GM18508 (cell line): ENCODE results near the gene PLA2G10.
"Not testable (repeated sequence)": the region's sequence is repeated elsewhere in the genome, so short reads cannot be mapped to it uniquely, and the experiment has no call there.

Source experiments
- ATAC-seq: cut with Tn5 transposase; IDR thresholded peaks from one replicate; pipeline ENCODE4 v1.9.1; 2021; ENCODE audit warnings: moderate number of reproducible peaks; ENCODE audit not compliant: insufficient read depth, unreplicated experiment

The PLA2G10 gene

DNA sequence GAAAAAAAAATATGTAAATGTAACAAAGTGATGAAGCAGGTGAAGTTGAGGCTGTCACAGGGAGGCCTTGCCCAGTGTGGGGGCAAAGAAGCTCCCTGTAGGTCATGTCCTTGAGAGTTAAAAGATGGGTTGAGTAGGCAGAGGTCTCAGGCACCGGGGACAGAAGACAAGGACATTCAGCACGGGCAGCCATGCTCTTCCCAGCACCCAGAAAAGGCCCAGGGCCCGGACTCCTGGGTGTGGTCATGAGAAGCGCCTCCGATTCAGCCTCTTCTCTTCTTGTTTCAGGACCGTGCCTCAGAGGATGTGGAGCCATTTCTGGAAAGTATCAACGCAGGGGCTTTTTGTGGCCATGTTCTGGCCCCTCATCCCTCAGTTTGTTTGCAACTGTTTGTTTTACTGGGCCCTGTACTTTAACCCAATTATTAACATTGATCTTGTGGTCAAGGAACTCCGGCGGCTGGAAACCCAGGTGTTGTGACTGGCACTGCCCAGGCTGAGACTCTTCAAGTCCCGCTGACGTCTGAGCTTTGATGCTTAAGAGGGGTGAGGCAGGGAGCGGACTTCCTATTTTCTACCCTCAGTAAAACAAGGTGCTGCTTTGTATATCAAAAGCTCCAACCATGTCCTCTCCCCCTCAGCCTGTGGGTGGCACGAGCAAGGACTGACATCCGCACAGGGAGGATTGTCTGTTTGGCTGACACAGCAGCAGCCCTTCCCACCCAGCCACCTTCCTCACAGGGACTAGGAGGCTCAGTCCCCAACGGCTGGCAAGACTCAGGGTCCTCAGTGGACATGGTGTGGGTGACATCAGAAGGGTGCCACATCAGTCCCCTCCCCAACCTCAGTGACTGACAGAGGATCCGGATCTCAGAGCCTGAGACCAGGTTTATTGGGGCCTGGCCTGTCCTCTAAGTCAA lies 26.5 kb downstream of the PLA2G10 start:
- ATAC-seq = no peak

DNA sequence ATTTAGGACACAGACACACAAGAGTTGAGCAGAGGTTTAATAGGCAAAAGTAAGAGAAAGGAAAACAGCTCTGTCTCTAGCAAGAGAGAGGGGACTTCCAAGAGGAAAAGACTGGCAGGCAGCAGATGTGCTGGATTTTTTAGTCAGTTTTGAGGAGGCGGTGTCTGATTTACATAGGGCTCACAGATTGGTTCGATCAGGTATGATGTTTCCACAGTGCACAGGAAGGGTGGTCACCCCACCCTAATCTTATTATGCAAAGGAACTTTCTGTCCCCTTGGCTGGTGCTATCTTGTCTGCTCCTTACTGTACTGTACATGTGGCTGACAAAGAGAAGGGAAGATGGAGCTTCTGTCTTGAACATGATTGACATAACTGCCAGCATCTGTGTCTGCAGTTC lies 36.0 kb downstream of the PLA2G10 start:
- ATAC-seq = no peak

DNA sequence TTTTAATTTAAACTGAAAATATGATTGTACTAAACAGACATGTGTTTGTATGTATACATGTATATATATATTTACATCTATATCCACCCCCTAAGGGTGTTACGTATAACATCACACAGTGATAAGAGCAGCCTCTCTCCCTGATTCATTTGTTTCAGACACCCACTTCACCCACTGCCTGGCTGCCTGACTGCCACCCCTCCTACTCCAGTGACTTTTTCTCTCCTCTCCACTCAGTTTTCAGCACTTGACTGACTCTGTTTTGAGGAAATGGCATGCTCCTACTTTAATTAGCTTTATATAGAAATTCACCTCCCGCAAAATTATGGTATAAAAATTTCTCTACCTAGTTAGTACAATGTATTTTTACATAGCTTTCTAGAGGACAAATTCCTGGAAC lies 41.4 kb downstream of the PLA2G10 start:
- ATAC-seq = no peak

DNA sequence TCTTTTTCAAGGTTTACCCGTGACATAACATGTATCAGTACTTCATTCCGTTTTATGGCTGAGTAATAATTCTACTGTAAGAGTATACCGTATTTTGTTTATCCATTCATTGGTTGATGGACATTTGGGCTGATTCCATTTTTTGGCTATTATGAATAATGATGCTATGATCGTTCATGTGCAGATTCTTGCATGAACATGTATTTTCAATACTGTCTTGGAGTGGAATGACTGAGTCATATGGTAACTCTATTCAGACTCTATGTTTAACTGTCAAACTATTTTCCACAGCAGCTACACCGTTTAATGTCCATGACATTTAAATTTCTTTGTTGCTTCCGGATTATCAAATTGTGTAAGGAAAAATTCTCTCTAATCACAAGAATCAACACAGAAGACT lies 43.5 kb downstream of the PLA2G10 start:
- no peak for ATAC-seq

DNA sequence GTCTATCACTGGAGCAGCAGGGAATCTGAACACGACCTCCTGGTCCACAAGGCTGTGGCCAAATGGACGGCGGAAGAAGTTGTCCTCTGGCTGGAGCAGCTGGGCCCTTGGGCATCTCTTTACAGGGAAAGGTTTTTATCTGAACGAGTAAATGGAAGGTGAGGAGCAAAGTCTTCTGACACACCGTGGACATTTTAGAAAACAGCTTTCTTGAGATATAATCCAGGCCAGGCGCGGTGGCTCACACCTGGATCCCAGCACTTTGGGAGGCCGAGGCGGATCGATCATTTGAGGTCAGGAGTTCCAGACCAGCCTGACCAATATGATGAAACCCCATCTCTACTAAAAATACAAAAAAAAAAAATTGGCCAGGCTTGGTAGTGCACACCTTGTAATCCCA lies 44.3 kb downstream of the PLA2G10 start:
- ATAC-seq = no peak

DNA sequence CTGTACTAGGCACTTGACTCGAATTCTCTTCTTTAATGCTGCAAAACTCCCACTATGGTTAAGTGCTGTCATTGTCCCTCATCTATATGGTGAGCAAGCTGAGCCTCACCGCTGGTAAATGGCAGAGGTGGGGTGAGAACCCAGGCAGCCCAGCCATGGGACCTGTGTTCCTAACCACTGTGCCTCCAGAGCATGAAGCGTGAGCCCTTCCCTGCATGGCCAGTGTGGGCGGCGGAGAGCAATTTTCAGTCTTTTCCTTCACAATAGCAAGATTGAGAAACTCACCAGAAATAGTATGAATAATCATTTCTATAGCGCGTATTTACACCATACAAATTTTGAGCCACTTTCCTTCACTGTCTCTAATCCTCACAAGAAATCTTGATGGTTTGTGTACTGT lies 52.2 kb downstream of the PLA2G10 start:
- no peak for ATAC-seq

DNA sequence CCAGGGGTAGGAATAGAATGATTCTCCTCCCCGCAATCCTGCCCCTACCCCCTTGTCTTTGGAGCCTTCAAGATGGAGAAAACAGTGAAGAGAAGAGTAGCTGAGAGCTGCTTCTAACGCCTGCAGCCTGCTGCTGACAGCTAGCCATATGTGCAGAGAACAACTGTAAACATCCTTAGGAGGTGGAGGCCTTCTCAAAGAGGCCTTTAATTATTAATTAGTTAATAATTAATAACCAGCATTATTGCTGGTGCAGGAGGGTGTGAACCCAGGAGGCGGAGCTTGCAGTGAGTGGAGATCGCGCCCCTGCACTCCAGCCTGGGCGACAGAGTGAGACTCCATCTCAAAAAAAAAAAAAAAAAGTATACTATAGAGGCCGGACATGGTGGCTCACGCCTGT lies 52.9 kb downstream of the PLA2G10 start:
- ATAC-seq = no peak

DNA sequence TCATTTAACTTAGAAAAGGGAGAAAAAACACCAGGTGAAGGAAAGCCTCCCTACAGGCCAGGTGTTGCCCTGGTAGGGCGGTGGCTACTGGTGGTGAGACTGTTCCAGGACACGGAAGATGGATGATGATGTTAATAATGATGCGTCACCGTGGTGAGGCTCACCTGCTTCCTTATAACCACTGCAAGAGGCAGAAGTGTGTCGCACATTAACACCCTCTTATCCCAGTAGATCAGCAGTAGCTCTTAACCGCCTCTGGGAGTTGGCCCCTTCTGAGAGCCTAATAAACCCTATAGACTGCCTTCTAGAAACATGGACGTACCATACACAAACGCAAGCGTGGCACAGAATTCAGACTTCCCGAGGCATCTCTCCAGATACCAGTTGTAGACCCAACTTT lies 53.6 kb downstream of the PLA2G10 start:
- ATAC-seq = no peak

DNA sequence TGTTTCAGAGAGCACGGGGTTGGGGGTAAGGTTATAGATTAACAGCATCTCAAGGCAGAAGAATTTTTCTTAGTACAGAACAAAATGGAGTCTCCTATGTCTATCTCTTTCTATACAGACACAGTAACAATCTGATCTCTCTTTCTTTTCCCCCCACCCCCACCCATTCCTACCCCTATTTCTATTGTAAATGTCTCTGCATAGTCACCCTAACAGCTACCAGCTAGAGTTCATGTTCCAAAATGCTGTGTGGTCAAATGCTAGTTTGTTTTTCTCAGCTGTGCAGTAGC lies 57.2 kb downstream of the PLA2G10 start:
- ATAC-seq = not testable (repeated sequence)

DNA sequence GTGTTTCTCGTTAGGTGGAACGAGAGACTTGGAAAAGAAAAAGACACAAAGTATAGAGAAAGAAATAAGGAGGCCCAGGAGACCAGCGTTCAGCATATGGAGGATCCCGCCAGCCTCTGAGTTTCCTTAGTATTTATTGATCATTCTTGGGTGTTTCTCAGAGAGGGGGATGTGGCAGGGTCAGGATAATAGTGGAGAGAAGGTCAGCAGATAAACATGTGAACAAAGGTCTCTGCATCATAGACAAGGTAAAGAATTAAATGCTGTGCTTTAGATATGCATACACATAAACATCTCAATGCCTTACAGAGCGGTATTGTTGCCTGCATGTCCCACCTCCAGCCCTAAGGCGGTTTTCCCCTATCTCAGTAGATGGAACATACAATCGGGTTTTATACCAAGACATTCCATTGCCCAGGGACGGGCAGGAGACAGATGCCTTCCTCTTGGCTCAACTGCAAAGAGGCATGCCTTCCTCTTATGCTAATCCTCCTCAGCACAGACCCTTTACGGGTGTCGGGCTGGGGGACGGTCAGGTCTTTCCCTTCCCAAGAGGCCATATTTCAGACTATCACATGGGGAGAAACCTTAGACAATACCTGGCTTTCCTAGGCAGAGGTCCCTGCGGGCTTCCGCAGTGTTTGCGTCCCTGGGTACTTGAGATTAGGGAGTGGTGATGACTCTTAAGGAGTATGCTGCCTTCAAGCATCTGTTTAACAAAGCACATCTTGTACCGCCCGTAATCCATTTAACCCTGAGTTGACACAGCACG lies 57.7 kb downstream of the PLA2G10 start:
- ATAC-seq = not testable (repeated sequence)

DNA sequence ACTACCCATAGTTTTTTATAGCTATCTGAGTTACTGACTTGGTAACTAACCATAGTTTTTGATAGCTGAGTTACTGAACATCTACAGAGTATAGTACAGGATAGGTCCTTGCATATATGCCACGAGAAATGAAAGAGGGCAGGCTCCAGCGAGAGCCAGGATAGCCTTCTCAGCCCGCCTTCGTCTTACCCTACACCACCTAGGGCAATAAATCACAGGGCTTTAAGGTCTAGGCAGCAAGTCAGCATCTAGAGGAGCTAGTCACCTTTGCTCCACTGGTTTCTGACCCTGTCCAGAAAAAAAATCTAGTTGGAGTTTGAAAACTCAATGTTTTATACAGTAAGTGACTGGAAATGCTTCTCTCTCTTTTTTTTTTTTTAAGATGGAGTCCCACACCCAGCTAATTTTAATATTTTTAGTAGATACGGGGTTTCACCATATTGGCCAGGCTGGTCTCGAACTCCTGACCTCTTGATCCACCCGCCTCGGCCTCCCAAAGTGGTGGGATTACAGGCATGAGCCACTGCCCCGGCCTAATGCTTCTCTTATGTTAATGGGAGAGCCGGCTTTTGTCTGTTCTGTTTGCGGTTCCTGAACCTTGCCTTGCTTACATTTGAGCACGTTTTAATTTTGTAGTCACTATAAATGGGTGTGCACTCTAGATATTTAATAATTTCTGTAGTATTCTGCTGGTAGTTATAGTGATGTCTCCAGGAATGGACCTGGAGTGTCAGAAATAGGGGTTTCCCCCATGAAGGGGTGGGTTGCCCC lies 58.5 kb downstream of the PLA2G10 start:
- no peak for ATAC-seq

DNA sequence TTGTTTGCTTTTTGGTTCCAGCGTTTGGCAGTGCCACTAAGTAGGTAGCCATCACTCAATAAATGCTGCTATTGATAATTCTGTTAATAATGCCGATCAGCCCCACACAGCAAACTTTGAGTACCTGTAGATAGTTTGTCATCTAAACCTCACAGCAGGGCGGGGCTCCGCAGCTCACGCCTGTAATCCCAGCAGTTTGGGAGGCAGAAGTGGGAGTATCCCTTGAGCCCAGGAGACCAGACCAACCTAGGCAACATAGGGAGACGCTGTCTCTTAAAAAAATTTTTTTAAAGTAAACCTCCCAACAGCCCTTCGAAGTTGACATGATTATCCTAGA lies 59.8 kb downstream of the PLA2G10 start:
- ATAC-seq = no peak

DNA sequence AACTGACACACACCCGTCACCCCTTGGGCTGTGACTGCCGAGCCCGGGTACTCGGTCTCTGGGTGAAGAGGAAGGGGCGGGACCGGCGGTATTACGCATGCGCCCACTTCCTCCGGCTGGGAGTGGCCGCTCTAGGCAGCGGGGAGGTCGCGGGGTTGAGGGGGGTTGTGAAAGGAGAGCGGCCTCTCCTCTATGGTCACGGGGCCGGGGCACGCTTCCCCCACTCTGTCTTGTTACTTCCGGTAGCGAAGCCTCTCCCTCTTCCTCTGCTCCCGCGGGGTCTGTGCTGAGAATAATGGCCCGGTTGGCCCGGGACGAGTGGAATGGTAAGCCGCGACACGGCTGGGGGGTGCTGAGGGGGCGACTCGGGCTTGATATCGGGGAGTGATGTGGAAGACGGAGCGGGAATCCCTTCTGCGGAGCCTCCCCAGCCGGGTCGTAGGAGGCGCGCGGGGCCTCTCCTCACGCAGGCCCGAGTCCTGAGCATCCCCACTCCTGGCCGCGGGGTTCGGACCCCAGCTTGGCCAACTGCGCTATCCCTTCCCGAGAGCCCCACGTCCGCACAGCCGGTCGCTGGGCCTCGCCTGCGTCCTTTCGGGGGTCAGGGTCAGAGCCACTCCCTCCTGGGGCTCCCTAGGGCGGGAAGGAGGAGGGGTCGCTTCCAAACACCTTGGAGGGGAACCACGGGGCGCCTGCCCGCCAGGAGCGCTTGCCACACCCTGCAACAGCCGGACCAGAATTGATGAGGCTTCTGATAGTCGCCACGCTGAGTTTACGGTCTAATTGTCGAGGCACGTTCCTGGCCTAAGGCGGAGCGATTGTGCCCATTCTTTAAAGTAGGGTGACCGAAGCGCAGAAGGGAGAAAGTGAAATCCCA lies 61.2 kb downstream of the PLA2G10 start, which contains the start of gene BFAR:
Gene BFAR (plus strand): TSS at position 259 of the 877 bp plus-strand sequence. CDS start 11,396 bp downstream, outside the sequence.
- peak; percentile 69 for ATAC-seq

DNA sequence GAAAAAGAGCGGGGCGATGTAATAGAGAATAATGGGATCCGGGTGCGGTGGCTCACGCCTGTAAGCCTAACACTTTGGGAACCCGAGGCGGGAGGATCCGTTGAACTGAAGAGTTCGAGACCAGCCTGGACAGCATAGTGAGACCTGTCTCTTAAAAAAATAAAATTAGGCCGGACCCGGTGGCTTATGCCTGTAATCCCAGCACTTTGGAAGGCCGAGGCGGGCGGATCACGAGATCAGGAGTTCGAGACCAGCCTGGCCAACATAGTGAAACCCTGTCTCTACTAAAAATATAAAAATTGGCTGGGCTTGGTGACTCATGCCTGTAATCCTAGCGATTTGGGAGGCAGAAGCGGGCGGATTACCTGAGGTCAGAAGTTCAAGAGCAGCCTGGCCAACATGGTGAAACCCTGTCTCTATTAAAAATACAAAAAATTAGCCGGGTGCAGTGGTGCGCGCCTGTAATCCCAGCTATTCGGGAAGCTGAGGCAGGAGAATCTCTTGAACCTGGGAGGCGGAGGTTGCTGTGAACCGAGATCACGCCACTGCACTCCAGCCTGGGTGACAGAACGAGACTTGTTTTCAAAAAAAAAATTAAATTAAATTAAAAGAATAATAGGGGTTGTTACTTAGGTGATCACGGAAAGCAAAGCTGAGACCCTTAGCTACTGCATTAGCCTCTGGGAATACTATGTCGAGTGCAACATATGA lies 63.3 kb downstream of the PLA2G10 start:
- not testable (repeated sequence) for ATAC-seq

DNA sequence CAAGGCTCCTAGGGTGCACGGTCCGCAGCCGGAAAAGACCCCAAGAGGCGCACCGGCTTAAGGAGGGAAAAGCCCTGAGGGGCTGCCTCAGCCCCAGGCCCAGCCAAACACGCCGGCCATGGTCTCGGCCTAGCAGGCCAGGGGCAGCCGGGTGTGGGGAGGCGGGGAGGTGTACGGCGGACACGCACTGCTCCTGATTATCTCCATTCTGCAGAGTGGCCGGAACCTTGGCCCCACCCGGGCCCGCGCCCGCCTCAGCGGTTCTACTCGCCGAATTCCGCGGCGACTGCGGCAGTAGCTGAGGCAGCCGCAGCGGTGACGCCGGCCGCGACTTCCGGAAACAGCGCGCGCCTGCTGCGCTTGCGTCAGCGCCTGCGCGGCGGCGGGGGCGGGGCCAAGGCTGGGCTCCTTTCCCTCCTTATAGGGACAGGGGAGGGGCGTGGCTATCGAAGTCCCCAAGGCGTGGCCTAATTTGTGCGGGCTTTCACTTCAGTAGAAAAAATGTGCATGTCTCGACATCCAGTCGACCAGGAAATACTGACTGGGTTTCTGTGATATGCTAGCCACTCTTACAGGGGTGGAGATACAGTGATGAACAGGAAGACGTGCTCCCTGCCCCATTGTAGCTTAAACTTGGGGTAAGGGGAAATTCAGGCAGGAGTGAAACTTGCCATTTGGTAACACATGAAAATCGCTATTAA lies 64.0 kb downstream of the PLA2G10 start, which contains the start of gene PARN:
Gene PARN (minus strand): TSS at position 342 of the 701 bp plus-strand sequence. CDS start 135 bp downstream, at position 207.
- no peak for ATAC-seq

DNA sequence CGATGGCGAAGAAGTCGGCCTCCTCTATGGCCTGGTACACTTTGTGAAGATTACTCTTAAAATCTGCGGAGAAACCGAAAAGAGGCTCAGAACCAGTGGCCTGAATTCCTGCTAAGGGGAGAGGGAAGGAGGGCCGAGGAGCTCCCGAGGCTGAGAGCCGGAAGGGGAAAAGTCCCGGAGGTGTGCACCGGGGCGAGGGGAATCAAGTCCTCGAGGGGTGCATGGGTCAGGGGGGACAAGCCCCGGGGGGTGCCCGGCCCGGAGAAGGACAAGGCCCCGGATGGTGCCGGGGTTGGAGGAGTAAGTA lies 64.5 kb downstream of the PLA2G10 start:
- ATAC-seq = no peak

DNA sequence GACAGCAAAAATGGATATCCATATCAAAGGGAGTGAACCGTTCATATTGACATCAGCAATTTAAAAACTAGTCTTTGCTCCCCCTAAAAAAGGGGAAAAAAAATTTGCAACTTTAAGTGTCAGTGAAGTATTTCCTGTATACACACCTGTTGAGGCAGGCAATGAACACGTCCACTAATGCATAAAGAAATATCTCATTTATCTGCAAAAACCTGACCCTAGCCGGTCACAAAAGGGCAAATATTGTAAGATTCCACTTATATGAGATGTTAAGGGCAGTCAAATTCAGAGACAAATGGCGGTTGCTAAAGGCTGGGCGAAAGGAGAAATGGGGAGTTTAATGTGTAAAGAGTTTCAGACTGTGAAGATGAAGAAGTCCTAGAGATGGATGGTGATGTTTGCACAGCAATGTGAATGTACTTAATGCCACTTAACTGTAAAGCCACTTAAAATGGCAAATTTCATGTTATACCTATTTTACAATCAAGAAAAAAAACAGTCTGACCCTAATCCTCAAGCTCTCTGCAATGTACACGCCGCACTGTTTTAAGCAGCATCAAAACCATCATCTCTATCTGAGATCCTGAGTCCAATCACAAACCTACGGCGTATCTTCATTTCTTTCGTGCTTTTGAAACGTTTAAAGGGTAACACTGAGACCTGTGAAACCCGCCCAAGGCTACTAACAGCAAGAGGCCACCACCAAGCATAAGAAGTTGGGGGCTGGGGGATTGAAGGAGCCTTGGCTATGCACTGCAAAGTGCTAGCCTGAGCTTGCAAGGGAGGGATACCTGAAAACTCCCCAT lies 65.1 kb downstream of the PLA2G10 start:
- ATAC-seq = no peak

DNA sequence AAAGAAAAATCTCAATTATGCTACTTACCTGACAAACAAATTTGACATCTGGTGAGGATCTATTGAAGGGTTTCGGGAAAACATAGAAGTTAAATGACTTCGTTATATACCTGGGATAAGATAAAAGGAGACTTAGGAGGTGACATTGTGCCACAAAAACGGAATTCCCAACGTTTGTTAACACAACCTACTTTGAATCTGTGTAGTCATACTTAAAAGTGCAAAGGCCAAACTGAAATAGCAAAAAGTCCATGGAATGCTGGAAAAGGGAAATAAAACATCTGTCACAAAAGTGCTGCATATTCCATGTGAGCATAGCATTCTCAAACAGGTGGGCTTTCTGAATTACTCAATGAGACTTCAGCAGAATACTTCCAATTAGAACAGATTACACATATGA lies 67.0 kb downstream of the PLA2G10 start:
- ATAC-seq = no peak
